OCI-LY3 (cell line): ENCODE results near the gene APIP.

Source experiments
- H2AFZ ChIP-seq: fragments of 200-600, 300-600 bp; shearing (Covaris generic); 2 replicates; pipeline ENCODE4 v1.6.0; 2014; ENCODE audit warnings: antibody characterized with exemption, low read depth, low read length
- H3K27ac ChIP-seq: fragments of 200-600, 300-600 bp; sonication (generic); 2 replicates; pipeline ENCODE4 v1.5.1; 2014; ENCODE audit warnings: mild to moderate bottlenecking, low read length, moderate library complexity, mixed read lengths
- H3K27me3 ChIP-seq: fragments of 200-600, 300-600 bp; sonication (generic); 2 replicates; pipeline ENCODE4 v1.6.1; 2014; ENCODE audit warnings: low read depth, low read length, mixed read lengths
- H3K36me3 ChIP-seq: fragments of 200-600, 300-600 bp; sonication (generic); replicated peaks from 2 replicates; pipeline ENCODE3; 2014; ENCODE audit warnings: low read depth, low read length, mixed read lengths
- H3K4me1 ChIP-seq: fragments of 300-600, 200-600 bp; sonication (generic); 2 replicates; pipeline ENCODE4 v1.6.1; 2014; ENCODE audit warnings: low read length, mixed read lengths
- H3K4me2 ChIP-seq: fragments of 200-600, 300-600 bp; sonication (generic); 2 replicates; pipeline ENCODE4 v1.6.1; 2014; ENCODE audit warnings: low read length, mixed read lengths
- H3K4me3 ChIP-seq: fragments of 300-600, 200-600 bp; sonication (generic); 2 replicates; pipeline ENCODE4 v1.5.1; 2014; ENCODE audit warnings: antibody characterized with exemption, mild to moderate bottlenecking, low read length, moderate library complexity
- H3K79me2 ChIP-seq: fragments of 300-600, 200-600 bp; shearing (Covaris generic); 2 replicates; pipeline ENCODE4 v1.6.1; 2014; ENCODE audit warnings: mild to moderate bottlenecking, low read length, mixed read lengths
- H3K9ac ChIP-seq: fragments of 300-600, 200-600 bp; shearing (Covaris generic); 2 replicates; pipeline ENCODE4 v1.6.0; 2014; ENCODE audit warnings: mild to moderate bottlenecking, low read length, moderate library complexity
- H3K9me3 ChIP-seq: fragments of 200-600, 300-600 bp; shearing (Covaris generic); 2 replicates; pipeline ENCODE4 v1.6.1; 2014; ENCODE audit warnings: low read length, mixed read lengths; ENCODE audit not compliant: insufficient read depth
- H4K20me1 ChIP-seq: fragments of 200-600, 300-600 bp; sonication (generic); 2 replicates; pipeline ENCODE4 v1.6.1; 2016; ENCODE audit warnings: low read length, mixed read lengths; ENCODE audit not compliant: insufficient read depth
- CTCF ChIP-seq: fragments of 200-600, 300-600 bp; sonication (generic); IDR thresholded peaks from 2 replicates; pipeline ENCODE4 v1.5.1; 2014; ENCODE audit warnings: antibody characterized with exemption, low read length, low read depth
- EZH2phosphoT487 ChIP-seq: fragments of 200-600 bp; shearing (Covaris generic); IDR thresholded peaks from 2 replicates; pipeline ENCODE4 v1.6.1; 2018; ENCODE audit warnings: antibody characterized with exemption, mixed run types, low read depth

APIP gene

GRCh38 chr11:34864424-34864823, 51.8 kb downstream of the APIP start:
- no peak overlapping the region for H3K27ac ChIP-seq
- H3K4me1 ChIP-seq, result peaks cover 5% of the 10 kb centered on the region; the same call in 1 of the 2 replicates
- H3K27me3 ChIP-seq, result no peaks in the 10 kb centered on the region
- no peak overlapping the region for H3K4me3 ChIP-seq
- no peaks in the 10 kb centered on the region for H3K79me2 ChIP-seq
- no peak for TF ChIP-seq CTCF
- no peak for TF ChIP-seq EZH2phosphoT487
- no peaks in the 10 kb centered on the region for H4K20me1 ChIP-seq
- no peak overlapping the region for H3K9ac ChIP-seq
- no peaks in the 10 kb centered on the region for H3K9me3 ChIP-seq
- no peak overlapping the region for H3K4me2 ChIP-seq
- H3K36me3 ChIP-seq, result no peaks in the 10 kb centered on the region
- no peak overlapping the region for H2AFZ ChIP-seq

DNA sequence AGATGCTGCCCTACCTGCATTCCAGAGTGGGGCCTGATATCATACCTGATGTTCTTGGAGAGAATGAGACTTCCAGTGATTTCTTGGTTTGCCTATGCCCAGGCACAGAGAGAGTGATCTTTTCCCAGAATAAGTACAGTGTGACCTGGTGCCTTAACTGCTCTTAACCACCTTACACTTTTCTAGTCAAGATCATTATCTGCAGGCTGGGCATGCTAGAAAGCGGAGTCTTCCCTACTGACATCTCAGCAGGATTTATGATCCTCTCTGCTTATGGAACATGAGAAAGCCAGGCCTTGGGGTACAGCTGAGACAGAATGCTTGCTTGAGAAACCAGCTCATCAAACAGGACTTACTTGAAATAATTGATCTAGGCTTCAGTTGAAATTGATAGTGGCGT, 53.1 kb downstream of the APIP start:
- H3K36me3 ChIP-seq, result no peaks in the 10 kb centered on the region
- peaks cover 5% of the 10 kb centered on the region; the same call in 1 of the 2 replicates for H3K4me1 ChIP-seq
- H2AFZ ChIP-seq, result no peak overlapping the region
- H3K4me3 ChIP-seq, result no peak overlapping the region
- no peaks in the 10 kb centered on the region for H4K20me1 ChIP-seq
- no peak overlapping the region for H3K9ac ChIP-seq
- H3K27ac ChIP-seq, result no peak overlapping the region
- H3K79me2 ChIP-seq, result no peaks in the 10 kb centered on the region
- no peak overlapping the region for H3K4me2 ChIP-seq
- H3K9me3 ChIP-seq, result no peaks in the 10 kb centered on the region
- no peaks in the 10 kb centered on the region for H3K27me3 ChIP-seq
- TF ChIP-seq EZH2phosphoT487 (no peak), CTCF (no peak)

- H3K79me2 ChIP-seq, result no peaks in the 10 kb centered on the region
- H3K27ac ChIP-seq, result no peak overlapping the region
- H3K4me2 ChIP-seq, result no peak overlapping the region
These were observed 55.7 kb downstream of the APIP start for GRCh38 chr11:34860518-34860917.

DNA sequence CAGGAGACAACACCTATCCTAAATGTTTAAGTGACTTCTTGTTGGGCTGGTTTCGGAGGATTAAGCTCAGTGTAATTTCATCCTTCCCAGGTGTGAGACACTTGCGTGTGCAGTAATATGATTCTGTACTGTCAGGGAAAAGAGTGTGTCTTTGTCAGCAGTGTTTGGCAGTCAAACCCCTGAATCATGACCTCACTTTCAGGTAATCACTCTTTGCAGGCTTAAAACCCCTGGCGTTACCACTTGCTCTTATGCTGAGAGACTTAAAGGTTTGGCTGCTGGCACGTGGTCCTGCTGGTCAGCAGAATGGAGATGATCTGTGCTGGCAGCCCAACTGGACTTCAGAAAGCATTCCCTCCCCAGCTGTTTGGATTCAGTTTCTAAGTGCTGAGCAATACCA, 56.1 kb downstream of the APIP start:
- H3K36me3 ChIP-seq, result no peaks in the 10 kb centered on the region
- no peak overlapping the region for H3K4me2 ChIP-seq
- TF ChIP-seq CTCF, result no peak
- no peak for TF ChIP-seq EZH2phosphoT487

More at GRCh38 chr11:34860518-34860917, 55.7 kb downstream of the APIP start:
- Histone ChIP-seq H3K4me3 (no peak overlapping the region), H3K9ac (no peak overlapping the region), H4K20me1 (no peaks in the 10 kb centered on the region), H3K36me3 (no peaks in the 10 kb centered on the region), H3K27me3 (no peaks in the 10 kb centered on the region), H2AFZ (no peak overlapping the region), H3K4me1 (peaks cover 8% of the 10 kb centered on the region), H3K9me3 (no peaks in the 10 kb centered on the region)
- no peak for TF ChIP-seq CTCF
- TF ChIP-seq EZH2phosphoT487, result no peak

More for the DNA sequence above, 56.1 kb downstream of the APIP start:
- no peak overlapping the region for H3K9ac ChIP-seq
- no peak overlapping the region for H3K27ac ChIP-seq
- H2AFZ ChIP-seq, result no peak overlapping the region
- H3K79me2 ChIP-seq, result no peaks in the 10 kb centered on the region
- H3K27me3 ChIP-seq, result no peaks in the 10 kb centered on the region
- H3K4me1 ChIP-seq, result peaks cover 12% of the 10 kb centered on the region
- H3K9me3 ChIP-seq, result no peaks in the 10 kb centered on the region
- no peak overlapping the region for H3K4me3 ChIP-seq
- no peaks in the 10 kb centered on the region for H4K20me1 ChIP-seq
